ENCODE measurements around the gene MAML3.

The MAML3 gene

GRCh38 chr4:140028101-140028500 is 125.9 kb downstream of the MAML3 start:
- Histone ChIP-seq H3K36me3 (ENCODE audit: control insufficient read depth, insufficient read depth, low read length) (no peaks in the 10 kb centered on the region), H3K27ac (no peak overlapping the region), H2AFZ (no peak overlapping the region), H3K4me3 (ENCODE audit: low read depth, low read length) (no peak overlapping the region), H3K9ac (no peak overlapping the region), H3K4me1 (no peaks in the 10 kb centered on the region), H3K27me3 (ENCODE audit: control insufficient read depth, insufficient read depth, low read length) (no peaks in the 10 kb centered on the region), H3K4me2 (ENCODE audit: low read length) (no peak overlapping the region), H3K79me2 (peaks cover 2% of the 10 kb centered on the region), H3K9me3 (ENCODE audit: control insufficient read depth, low read length) (no peaks in the 10 kb centered on the region)
- TF ChIP-seq CTCF (IDR thresholded peaks at IDR 0.05): no peak

GRCh38 chr4:140027101-140027500 is 126.9 kb downstream of the MAML3 start:
- no peaks in the 10 kb centered on the region for H3K36me3 ChIP-seq (ENCODE audit: control insufficient read depth, insufficient read depth, low read length)
- H3K79me2 ChIP-seq: no peaks in the 10 kb centered on the region
- H3K4me1 ChIP-seq: no peaks in the 10 kb centered on the region
- H3K4me2 ChIP-seq (ENCODE audit: low read length): no peak overlapping the region
- H3K27me3 ChIP-seq (ENCODE audit: control insufficient read depth, insufficient read depth, low read length): no peaks in the 10 kb centered on the region
- H3K4me3 ChIP-seq (ENCODE audit: low read depth, low read length): no peak overlapping the region
- H3K27ac ChIP-seq: no peak overlapping the region
- H3K9ac ChIP-seq: no peak overlapping the region
- no peak for TF ChIP-seq CTCF (IDR thresholded peaks at IDR 0.05)
- H3K9me3 ChIP-seq (ENCODE audit: control insufficient read depth, low read length): no peaks in the 10 kb centered on the region
- H2AFZ ChIP-seq: no peak overlapping the region

GRCh38 chr4:140025470-140025869 is 128.5 kb downstream of the MAML3 start:
- H3K9ac ChIP-seq: no peak overlapping the region
- no peak overlapping the region for H3K4me2 ChIP-seq (ENCODE audit: low read length)
- H3K4me3 ChIP-seq (ENCODE audit: low read depth, low read length): no peak overlapping the region
- H3K4me1 ChIP-seq: peaks cover 3% of the 10 kb centered on the region
- TF ChIP-seq CTCF (IDR thresholded peaks at IDR 0.05): no peak
- H3K36me3 ChIP-seq (ENCODE audit: control insufficient read depth, insufficient read depth, low read length): no peaks in the 10 kb centered on the region
- H3K27ac ChIP-seq: no peak overlapping the region
- H3K27me3 ChIP-seq (ENCODE audit: control insufficient read depth, insufficient read depth, low read length): no peaks in the 10 kb centered on the region
- no peaks in the 10 kb centered on the region for H3K79me2 ChIP-seq
- H3K9me3 ChIP-seq (ENCODE audit: control insufficient read depth, low read length): no peaks in the 10 kb centered on the region
- no peak overlapping the region for H2AFZ ChIP-seq

- H3K9ac ChIP-seq: no peak overlapping the region
- H3K79me2 ChIP-seq: no peaks in the 10 kb centered on the region
- H3K4me2 ChIP-seq (ENCODE audit: low read length): no peak overlapping the region
- H3K27ac ChIP-seq: peak overlapping the region; percentile 45
- peak overlapping the region; percentile 51 for H2AFZ ChIP-seq
- no peak for TF ChIP-seq CTCF (IDR thresholded peaks at IDR 0.05)
- no peak overlapping the region for H3K4me3 ChIP-seq (ENCODE audit: low read depth, low read length)
- peaks cover 9% of the 10 kb centered on the region for H3K4me1 ChIP-seq
- no peaks in the 10 kb centered on the region for H3K36me3 ChIP-seq (ENCODE audit: control insufficient read depth, insufficient read depth, low read length)
- no peaks in the 10 kb centered on the region for H3K27me3 ChIP-seq (ENCODE audit: control insufficient read depth, insufficient read depth, low read length)
- H3K9me3 ChIP-seq (ENCODE audit: control insufficient read depth, low read length): no peaks in the 10 kb centered on the region
Measured at GRCh38 chr4:140020457-140021361, 133.3 kb downstream of the MAML3 start.
